K562 (cell line): ENCODE measurements around the gene PTHLH. TPM values are rescaled to one million over a fixed set of nuclear protein-coding genes. Genes with fewer than 3 reads are reported as not detected.

Source experiments
- CEBPB ChIP-seq: fragments of 450-650 bp; IDR thresholded peaks from 2 replicates; pipeline ENCODE4 v1.6.1; 2016; ENCODE audit warnings: missing genetic modification characterization, missing compliant biosample characterization
- CEBPG ChIP-seq, 3 experiments: fragments of 200-800 bp in 1 of 3; sonication (Bioruptor generic) in 1 of 3; sonication (generic) in 1 of 3; formaldehyde crosslinking in 1 of 3; IDR thresholded peaks in 2 of 3; conservative IDR thresholded peaks in 1 of 3; 2 replicates each; pipeline versions ENCODE4 v1.6.1 to v1.8.0; 2016 to 2022; ENCODE audit warnings: missing compliant biosample characterization in 2 of 3, missing genetic modification characterization in 2 of 3, mild to moderate bottlenecking in 1 of 3, missing genetic modification reagents in 1 of 3
- NCOA2 ChIP-seq, 2 experiments: fragments of 450-650 bp; IDR thresholded peaks; 2 replicates each; pipeline ENCODE4 v1.6.1; 2018; ENCODE audit warnings: mild to moderate bottlenecking in 2 of 2, moderate library complexity in 1 of 2; ENCODE audit not compliant: partially characterized antibody in 2 of 2
- ZBTB8A ChIP-seq: fragments of 450-650 bp; IDR thresholded peaks from 2 replicates; pipeline ENCODE4 v1.6.1; 2018; ENCODE audit warnings: mild to moderate bottlenecking, moderate library complexity; ENCODE audit not compliant: partially characterized antibody
- polyA plus RNA-seq, 8 experiments: library from polyadenylated mRNA; depleted of rRNA in 4 of 8; stranded (reverse) in 5 of 8; unstranded in 3 of 8; fragments of >200 nt; fragmentation: Nextera tagmentation in 2 of 8; fragmentation: Illumina TruSeq in 1 of 8; extraction: Ambion mirVana in 2 of 8; extraction: Trizol in 1 of 8; gene quantifications; 2 replicates each; pipeline versions ENCODE4 v1.2.1 to v1.2.3, GENCODE V29; 2011 to 2014; ENCODE audit warnings: inconsistent platforms in 1 of 8, missing spikeins in 1 of 8
- total RNA-seq, 7 experiments: library from RNA; depleted of rRNA in 6 of 7; stranded (reverse); fragments of >200 nt in 6 of 7; fragmentation: Illumina TruSeq in 2 of 7; extraction: Trizol in 2 of 7; gene quantifications; 2 replicates each; pipeline versions ENCODE4 v1.2.1 to v1.2.3, GENCODE V29; 2011 to 2021; ENCODE audit warnings: low replicate concordance in 1 of 7
- TF ChIP-seq, protein P1 (sequence below): sonication (generic); formaldehyde crosslinking; IDR thresholded peaks from 2 replicates; pipeline ENCODE4 v1.8.0; 2022; ENCODE audit warnings: missing genetic modification reagents, mild to moderate bottlenecking, borderline replicate concordance
- TF ChIP-seq, protein P2 (sequence below), 2 experiments: fragments of 150-350 bp in 1 of 2; IDR thresholded peaks; 2 replicates each; pipeline ENCODE4 v1.6.1; 2012 to 2016; ENCODE audit warnings: low read depth in 2 of 2, low read length in 2 of 2, mild to moderate bottlenecking in 1 of 2, moderate library complexity in 1 of 2

The PTHLH gene
- total and polyA plus RNA-seq, 9 of the 15 experiments (the other 6 are each of a cell fraction or from before 2014, with no cell fraction given), result 0.14 to 2.5 (median 0.74) TPM

DNA sequence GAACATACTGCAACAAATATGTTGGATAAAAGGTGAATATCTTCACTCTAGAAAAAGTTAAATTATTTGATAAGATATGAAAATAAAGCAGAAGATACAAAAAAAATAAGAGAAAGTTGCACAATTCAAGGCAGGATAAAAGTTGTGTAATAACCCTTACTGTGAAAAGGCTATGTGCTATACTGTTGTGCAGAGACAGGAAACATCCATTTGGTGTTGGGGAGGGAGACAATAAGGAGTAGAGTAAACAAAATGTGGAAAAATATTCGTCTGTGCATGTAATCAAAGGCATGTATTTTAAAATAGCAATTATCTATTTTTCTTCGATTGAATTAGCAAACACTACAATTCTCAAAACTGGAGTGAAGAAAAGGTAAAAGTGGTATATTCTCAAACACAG, 34.8 kb downstream of the PTHLH start (continued):
- TF ChIP-seq, protein P1, sequence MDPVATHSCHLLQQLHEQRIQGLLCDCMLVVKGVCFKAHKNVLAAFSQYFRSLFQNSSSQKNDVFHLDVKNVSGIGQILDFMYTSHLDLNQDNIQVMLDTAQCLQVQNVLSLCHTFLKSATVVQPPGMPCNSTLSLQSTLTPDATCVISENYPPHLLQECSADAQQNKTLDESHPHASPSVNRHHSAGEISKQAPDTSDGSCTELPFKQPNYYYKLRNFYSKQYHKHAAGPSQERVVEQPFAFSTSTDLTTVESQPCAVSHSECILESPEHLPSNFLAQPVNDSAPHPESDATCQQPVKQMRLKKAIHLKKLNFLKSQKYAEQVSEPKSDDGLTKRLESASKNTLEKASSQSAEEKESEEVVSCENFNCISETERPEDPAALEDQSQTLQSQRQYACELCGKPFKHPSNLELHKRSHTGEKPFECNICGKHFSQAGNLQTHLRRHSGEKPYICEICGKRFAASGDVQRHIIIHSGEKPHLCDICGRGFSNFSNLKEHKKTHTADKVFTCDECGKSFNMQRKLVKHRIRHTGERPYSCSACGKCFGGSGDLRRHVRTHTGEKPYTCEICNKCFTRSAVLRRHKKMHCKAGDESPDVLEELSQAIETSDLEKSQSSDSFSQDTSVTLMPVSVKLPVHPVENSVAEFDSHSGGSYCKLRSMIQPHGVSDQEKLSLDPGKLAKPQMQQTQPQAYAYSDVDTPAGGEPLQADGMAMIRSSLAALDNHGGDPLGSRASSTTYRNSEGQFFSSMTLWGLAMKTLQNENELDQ (CRISPR knock-in tag), result no peak
- TF ChIP-seq CEBPB (peak; percentile 84), NCOA2 (IDR thresholded peaks at IDR 0.05; ENCODE audit: partially characterized antibody in 2 of 2) (no peak), ZBTB8A (no peak), CEBPG (CRISPR knock-in tag; IDR thresholded peaks at IDR 0.05) (no peak), CEBPG (tag; conservative IDR thresholded peaks at IDR 0.05 in 1 of 2, IDR thresholded peaks at IDR 0.05 in 1 of 2) (peak; percentile 51 to 56)
- TF ChIP-seq, protein P2, sequence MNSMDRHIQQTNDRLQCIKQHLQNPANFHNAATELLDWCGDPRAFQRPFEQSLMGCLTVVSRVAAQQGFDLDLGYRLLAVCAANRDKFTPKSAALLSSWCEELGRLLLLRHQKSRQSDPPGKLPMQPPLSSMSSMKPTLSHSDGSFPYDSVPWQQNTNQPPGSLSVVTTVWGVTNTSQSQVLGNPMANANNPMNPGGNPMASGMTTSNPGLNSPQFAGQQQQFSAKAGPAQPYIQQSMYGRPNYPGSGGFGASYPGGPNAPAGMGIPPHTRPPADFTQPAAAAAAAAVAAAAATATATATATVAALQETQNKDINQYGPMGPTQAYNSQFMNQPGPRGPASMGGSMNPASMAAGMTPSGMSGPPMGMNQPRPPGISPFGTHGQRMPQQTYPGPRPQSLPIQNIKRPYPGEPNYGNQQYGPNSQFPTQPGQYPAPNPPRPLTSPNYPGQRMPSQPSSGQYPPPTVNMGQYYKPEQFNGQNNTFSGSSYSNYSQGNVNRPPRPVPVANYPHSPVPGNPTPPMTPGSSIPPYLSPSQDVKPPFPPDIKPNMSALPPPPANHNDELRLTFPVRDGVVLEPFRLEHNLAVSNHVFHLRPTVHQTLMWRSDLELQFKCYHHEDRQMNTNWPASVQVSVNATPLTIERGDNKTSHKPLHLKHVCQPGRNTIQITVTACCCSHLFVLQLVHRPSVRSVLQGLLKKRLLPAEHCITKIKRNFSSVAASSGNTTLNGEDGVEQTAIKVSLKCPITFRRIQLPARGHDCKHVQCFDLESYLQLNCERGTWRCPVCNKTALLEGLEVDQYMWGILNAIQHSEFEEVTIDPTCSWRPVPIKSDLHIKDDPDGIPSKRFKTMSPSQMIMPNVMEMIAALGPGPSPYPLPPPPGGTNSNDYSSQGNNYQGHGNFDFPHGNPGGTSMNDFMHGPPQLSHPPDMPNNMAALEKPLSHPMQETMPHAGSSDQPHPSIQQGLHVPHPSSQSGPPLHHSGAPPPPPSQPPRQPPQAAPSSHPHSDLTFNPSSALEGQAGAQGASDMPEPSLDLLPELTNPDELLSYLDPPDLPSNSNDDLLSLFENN (IDR thresholded peaks at IDR 0.05; ENCODE audit: low read depth in 2 of 2, low read length in 2 of 2), result no peak
